Brain pericyte (primary cell): ENCODE measurements around the gene GPR137B.

ENCODE experiments used
- DNase-seq: peaks from one replicate; pipeline ENCODE4 v3.0.0-alpha.2; 2012; ENCODE audit warnings: low read depth, low spot score

GPR137B gene

DNA sequence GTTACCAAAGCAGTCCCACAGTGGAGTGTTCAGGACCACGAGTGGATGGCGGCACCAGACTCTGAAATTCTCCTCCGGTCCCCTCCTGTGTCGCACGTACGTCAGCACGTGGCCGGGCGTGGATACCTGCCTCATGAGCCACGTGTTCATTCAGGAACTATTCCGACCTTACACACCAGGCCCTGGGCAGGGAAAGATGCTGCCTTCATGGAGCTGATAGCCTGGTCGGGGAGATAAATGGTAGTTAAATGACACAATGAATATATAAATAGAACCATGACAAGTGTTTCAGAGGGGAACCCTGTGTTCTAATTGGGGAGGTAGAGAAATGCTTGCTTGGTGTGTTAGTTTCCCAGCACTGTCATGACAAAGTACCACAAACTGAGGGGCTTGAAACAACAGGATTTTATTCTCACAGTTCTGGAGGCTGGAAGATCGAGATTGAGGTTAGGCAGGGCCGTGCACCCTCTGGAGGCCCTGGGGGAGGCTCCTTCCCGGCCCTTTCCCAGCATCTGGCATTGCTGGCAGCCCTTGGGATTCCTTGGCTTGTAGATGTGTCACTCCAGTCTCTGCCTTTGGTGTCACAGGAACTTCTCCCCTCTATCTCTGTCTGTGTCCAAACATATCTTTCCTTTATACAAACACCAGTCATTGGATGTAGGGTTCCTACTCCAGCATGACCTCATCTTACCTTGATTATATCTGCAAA, 28.9 kb upstream of the GPR137B start:
- no peak for DNase-seq

DNA sequence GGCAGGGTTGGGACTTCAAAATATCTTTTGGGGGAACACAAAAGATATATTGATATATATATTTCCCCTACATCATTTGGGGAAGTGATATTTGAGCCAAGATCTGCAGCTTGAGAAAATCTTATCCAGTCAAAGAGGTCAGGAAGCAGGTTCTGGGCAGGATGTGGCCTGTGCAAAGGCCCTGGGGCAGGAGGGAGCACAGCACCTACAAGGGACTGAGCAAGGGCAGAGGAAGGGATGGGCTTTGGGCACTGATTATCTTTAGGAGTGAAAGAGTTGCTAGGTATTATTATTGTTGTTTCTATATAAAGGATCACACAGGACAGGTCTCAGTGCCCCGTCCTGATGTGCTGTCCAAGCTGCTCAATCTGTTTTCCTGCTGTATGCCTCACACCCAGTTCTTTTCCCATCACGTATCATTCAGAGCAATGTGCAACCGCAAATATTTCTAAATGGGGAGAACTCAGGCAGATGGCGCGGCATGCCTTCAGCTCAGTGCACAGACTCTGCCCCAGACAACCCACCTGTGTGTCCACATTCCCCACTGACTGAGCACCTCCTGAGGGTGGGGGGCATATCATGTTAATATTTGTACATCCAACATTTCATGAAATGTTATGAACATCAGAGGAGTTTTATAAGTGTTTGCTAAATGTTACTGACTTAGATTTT, 28.1 kb upstream of the GPR137B start:
- DNase-seq, result no peak

DNA sequence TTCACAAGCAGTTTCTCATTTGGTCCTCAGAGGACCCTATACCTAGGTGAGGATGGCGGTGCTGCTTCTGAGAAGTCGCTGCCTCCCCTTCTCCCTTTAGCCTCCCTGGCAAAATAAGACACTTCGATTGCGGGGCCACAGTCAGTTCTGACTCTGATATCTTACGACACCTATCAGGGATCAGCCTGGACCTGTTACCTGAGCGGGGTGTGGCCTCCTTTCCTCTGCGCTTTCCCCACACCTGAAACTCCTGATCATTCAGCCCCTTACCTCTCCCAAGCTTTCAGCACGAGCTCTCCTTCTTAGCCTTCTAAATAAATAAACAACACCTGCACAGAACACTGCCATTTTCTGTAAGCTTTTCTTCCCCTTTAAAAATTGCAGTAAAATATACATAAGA, 24.6 kb upstream of the GPR137B start:
- no peak for DNase-seq

DNA sequence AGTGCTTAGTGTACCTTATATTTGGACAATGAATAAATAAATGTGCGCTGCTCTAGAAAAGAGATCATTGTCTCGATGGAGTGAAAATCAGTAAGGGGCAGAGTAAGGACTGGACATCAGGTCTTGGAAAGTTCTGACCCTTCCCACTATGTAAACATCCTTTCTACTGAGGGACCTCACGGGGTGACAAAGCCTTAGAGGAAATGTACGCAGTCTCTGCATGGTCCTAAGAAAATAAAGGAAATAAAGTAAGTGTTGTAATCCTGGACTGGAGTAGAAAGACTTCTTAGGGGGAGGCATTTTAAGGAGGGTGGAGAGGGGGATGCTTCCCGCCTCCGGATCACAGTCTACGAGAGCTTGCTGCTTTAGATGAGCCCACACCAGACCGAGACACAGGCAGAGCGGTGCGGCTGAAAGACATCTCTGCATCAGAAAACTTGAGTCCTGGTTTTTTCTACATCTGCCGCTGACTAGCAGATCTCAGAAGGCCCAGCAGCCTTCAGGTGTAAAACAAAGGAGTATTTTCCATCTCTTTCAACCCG, 22.3 kb upstream of the GPR137B start:
- no peak for DNase-seq

DNA sequence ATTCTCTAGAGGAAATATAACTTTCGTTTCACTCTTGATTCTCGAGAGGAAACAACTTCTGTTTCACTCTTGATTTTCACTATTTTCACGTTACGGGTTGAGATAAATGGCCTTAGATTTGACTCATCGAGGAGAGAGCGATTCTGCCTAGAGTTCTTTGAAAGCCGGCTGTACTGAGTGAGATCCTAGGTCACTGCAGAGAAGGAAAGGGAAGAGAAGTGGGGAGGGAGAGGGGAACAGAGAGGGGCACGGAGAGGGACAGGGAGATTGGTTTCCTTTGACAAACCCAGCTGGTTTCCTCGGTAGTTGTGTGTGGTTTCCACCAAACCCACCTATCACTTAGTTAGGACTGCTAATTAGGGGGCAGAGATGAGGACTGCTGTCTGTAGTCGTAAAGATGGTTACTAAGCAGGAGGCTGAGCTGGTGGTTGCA, 21.6 kb upstream of the GPR137B start:
- no peak for DNase-seq

DNA sequence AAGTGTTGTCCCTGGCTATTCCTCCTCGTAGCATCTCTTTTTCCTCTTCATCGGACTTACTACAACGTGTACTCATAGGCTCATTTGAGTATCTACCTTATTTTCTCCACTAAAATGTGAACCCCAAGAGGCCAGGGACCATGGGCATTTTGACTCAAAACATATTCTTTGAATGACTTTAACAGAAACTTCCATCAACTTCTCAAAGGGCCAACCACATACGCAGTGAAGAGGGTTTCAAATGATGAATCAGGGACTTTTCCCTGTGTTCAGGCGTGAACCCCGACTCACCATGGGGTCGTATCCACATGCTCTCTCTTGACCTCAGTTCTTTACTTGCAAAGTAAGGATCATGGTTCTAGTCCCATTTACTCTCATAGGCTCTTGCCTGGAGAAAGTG, 20.2 kb upstream of the GPR137B start:
- DNase-seq, result no peak

DNA sequence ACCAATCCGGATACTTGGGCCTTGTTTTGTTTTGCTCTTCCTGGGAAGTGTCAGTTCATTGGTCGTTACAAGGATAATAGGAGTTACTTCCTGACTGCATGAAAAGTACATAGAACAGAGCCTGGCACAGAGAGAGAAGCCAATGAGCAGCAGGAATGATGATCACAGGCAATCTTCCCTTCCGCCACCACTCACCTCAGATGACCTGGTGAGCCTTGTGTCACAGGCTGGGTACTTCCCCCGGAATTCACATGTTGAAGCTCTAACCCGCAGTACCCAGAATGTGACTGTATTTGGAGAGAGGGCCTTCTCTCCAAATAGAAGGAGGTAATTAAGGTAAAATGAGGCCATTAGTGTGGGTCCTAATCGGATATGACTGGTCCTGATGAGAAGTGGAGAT, 18.8 kb upstream of the GPR137B start:
- DNase-seq, result no peak

DNA sequence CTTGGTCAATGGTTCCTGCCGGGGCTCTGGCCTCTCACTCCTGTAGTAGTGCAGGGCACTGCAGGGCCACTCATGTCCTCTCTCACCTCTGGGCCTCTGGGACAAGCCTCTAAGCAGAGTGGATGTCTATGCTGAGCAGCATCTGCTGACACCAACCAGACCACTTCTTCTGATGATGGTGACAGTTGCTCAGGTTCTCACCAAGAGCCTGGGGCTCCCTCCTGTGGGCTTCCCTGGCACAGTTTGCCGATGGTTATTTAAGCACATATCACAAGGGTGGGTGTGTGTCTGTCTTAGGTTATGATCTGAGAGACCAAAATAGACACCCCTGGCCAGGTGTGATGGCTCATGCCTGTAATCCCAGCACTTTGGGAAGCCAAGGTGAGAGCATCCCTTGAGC, 17.4 kb upstream of the GPR137B start:
- no peak for DNase-seq

DNA sequence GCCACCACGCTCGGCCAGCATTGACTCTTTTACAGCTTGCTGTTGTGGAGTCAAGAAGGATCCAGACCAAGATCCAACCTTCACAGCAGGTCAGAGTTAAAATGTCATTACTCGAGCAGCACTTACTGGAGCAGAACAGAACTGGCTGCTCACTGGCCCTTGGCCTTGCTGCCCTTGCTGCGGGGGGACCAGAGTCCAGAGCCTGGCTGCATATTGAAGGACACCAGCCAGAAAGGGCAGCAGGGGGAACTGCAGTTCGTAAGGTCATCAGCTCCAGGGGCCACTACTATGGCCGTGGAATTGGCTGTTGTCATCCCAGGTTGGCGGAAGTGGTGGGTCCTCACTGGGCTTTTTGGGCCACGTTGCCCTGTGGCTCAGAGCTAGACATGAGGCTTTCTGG, 15.3 kb upstream of the GPR137B start:
- no peak for DNase-seq

DNA sequence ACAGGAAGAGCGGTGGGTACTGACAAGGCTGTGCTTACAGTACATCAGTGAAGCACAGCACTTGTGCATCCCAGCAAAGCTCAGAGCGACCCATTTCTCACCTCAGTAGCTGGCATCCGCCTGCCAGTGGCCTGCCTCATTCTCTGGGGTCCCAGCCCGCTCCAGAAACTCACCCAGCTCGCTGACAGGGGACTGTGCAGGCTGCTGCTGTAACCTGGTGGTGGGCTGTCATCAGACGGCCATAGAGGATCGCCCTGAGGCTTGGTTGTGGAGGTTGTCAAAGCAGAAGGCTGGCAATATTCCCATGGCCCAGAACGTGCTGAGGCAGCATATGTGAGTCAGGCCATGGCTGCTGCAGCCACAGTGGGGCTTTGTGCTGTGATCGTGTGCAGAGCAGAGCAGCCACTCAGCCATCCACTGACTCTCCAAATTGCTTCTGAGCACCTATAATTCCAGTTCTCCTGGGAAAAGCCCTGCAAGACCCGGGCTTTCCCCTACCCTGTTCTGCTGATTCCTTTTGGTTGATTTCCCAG, 13.6 kb upstream of the GPR137B start:
- no peak for DNase-seq

DNA sequence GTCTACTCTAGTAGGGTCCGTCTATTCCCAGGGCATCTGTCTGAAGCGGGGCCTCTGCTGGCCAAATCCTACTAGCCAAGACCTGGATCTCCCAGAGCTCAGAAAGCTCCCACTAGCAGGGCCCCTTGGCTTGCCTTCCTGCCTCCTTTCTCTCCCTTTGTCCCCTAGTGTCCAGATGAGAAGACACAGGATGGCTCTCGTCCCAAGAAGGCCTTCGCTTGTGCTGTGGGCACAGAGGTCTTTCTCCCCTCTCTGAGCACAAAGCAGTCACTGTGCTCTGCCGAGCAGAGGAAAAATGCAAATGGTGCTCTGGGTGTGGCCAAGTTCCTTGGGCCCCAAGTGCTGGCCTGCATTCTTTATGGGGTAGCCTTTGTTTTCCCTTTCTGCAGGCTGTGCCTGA, 13.0 kb upstream of the GPR137B start:
- no peak for DNase-seq

DNA sequence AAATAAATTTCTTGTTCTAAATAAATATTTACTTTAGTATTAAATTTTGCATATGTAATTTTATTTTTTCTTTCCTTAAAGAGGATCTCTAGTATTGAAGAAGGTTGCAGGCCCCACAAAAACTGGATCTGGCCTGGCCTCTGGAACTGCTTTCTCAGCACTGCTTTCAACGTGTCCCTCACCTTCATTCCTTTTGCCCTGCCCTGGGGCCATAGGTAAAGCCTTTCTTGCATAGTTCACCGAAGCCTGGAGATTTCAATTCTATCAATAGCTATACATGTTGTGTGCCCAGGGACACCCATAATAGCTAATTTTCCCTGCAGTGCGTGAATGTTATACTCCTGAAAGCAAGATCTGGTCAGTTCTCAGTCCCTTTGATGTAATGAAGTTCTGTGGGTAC, 12.0 kb upstream of the GPR137B start:
- DNase-seq, result no peak

DNA sequence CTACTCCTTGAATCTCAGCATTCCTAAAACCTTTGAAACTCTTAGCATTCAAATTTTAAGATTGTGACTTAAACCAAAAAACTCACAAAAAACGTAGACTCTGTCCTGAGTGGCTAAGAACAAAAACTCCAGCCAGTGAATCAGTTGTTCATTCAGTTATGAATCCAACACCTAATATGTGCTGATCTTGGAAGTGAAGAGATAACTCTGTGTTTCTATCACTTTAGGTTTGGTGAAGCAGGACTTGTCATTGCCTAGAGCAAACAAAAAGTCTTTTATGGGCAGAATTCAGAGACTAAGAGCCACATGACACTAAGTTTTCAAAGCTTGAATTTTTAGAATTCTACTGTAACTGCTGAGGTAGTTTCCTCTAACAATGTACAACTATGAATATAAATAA, 10.4 kb upstream of the GPR137B start:
- no peak for DNase-seq

DNA sequence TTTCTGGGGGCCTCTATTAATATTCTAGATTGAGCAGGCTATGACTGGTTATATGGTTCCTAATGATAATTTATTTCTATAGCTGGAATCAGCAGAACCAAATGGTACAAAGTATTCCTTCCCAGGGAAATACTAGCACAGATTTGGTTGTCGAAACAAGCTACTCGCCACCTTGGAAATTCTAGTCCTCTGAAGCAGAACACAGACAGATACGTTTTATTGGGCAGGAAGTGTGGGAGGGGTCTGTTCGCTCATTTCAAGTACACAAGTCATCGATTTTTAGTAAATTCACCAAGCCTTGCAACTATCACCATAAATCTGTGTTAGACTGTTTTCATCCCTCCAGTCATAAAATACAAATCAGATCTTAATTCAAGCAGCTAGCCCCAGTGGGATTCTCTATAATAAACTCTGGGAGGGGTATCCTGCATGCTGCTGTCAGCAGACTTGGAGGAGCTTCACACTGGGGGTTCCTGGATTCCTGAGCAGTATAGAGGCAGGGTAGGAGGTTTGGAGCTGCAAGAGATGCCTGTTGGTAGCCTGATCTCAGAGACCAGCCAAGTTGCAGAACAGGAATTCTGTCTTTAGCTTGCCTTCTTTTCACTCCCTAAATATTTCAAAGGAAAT, 9.8 kb upstream of the GPR137B start:
- no peak for DNase-seq

DNA sequence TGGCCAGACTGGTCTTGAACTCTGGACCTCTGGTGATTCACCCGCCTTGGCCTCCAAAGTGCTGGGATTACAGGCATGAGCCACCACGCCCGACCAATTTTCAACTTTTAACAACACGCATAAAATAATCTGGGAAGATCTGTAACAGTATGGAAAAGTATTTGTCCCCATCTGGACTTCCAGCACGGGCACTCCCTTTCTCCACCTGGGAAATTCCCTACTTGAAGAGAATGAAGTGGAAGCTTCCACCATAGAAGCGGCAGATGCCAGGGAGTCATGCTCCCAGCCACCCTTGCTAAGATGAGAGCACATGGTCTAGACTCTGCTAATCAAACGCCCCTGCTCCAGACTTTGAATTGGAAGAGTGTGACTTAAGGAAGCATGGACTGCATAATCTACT, 9.0 kb upstream of the GPR137B start:
- DNase-seq, result no peak

DNA sequence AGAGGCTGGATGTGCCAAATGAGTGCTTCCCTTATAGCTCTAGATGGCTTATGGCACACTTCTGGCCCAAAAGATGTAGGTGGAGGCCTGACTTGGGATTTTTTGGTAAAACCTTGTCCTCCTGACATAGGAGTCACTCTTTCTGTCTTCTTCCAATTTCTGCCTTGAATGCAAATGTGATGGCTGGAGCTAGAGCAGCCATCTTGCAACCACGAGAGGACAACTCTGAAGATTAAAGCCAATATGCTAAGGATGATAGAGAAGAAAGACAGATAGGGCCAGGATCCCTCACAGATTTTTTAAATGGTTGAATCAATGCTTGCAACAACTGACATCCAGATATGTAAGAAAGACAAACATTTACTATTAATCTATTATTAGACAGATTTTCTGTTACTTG, 8.5 kb upstream of the GPR137B start:
- no peak for DNase-seq

DNA sequence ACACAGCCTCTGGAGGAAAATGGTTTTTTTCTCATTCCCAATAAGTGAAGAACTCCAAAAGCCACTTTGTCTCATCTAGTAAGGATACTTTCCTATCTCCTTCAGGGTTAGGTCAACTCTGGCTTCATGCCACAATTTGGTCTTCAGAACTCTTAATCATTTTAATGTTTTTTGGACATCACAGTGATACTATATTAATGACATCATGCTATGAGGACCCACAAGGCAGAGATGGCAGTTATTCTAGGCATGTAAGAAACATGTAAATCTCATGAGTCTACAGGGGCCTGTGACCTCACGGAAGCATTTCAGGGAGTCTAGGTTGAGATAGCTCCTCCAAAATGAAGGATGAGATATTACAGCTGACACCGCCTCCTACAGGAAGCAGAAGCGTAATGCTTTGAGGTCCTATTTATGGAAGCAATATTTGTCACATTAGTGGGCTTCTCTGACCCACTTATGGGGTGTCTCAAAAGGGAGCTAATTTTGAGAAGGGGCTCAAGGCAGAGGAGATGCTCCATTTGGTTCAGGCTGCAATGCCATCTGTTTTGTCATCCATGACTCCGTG, 5.0 kb upstream of the GPR137B start:
- DNase-seq, result no peak

DNA sequence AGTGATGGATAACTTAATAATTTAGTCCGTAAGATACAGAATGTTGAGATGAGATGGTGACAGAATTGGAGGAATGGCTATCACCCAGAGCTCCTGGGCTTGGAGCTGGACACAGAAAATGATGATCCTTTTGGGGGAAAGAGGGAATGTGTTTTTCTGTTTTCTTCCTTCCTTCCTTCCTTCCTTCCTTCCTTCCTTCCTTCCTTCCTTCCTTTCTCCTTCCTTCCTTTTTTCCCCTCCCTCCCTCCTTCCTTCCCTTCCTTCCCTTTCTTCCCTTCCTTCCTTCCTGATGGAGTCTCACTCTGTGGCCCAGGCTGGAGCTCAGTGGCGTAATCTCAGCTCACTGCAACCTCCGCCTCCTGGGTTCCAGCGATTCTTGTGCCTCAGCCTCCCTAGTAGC, 2.8 kb upstream of the GPR137B start:
- DNase-seq, result no peak

DNA sequence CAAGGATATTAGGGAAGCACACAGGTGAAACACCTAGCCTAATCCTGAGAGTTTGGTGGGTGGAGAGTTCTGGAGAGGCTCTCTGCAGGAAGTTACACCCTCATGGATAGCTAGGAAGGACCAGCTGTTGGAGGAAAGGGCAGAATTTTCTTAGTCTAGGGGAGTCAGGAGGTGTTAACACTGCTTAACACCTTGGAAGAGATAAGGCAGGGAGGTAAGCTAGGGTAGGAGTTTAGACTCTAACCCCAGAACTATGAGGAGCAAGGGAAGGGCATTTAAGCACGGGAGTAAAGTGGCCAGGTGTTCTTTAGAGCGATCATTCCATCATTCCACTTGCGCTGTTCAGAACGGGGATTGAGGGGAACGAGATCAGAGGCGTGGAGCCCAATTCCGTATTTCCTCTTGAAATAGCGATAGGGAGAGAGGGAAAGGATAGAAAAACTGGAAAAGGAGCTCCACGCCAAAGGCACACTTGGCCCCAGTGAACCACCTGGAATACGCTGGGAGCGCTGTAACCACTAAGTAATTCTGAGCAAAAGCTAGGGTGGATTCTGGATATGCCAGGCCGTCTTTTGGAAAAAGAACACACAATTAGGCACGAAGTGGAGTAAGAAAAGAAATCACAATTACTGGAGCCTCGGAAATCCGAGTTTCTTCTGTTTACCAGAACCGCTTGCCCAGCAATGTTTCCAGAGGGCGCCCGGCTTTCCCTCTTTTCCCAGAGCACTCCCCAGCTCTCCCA, 1.5 kb upstream of the GPR137B start:
- no peak for DNase-seq

DNA sequence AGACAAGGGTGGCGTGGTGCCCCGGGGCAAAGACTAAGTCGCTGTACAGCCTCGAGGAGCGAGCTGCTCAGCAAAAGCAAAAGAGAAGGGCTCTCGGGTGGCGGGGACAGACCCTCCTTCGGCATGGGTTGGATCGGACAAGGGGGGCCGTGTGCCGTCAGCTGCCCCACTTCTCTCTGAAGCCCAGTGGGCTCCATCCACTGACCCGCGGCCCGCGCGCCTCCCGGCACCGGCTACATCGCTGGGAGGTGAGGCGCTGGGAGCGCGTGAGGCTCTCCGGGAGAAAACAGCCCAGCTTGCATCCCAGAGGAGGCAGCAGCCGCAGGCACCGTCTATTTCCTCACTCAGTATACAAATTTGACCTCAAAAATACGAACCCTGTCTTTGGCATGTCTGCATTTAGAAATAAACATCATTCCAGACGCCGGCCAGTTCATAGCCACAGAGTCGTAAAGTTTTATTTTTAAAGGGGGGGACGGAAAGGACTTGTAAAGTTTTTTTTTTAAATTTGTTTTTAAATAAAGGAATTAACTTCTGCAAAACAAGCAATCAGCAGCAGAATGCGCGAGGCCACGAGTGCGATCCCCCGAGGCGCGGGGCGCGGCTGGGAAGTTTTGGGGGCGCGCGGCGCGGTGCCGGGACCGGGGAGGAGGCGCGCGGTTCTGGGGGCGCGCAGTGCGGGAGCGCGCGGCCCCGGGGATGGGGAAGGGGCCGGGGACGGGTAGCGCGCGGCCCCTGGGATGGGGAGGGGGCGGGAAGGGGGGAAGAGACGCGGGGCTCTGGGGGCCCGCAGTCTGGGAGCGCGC, 689 bp upstream of the GPR137B start:
- no peak for DNase-seq
